BJ (cell line): ENCODE results near the gene RBMS1. TPM values are rescaled to one million over a fixed set of nuclear protein-coding genes. Genes with fewer than 3 reads are reported as not detected.

Source experiments
- CTCF ChIA-PET: fragments of 350-600 bp; formaldehyde crosslinking; extraction: SDS; loops from one replicate; lab custom pipeline; 2021; ENCODE audit warnings: antibody characterized with exemption, inconsistent platforms; lab: Yijun Ruan, JAX
- POLR2A ChIA-PET: fragments of 300-600 bp; sonication (Branson Sonifier 250); formaldehyde crosslinking; extraction: SDS; loops from one replicate; lab custom pipeline; 2021; ENCODE audit warnings: antibody characterized with exemption; lab: Charles Lee
- DNase-seq: peaks from one replicate; pipeline ENCODE4 v3.0.0-alpha.2; 2011; ENCODE audit warnings: low read depth
- H3K27me3 ChIP-seq: 2 replicates; pipeline ENCODE4 v1.6.0; 2011; ENCODE audit warnings: low read length; ENCODE audit not compliant: control insufficient read depth, insufficient read depth
- H3K36me3 ChIP-seq: 2 replicates; pipeline ENCODE4 v1.5.1; 2011; ENCODE audit warnings: low read length; ENCODE audit not compliant: control insufficient read depth, insufficient read depth
- H3K4me3 ChIP-seq: 2 replicates; pipeline ENCODE4 v1.5.1; 2011; ENCODE audit warnings: low read depth, mild to moderate bottlenecking, control low read depth, low read length
- polyA plus RNA-seq: library from polyadenylated mRNA; depleted of rRNA; stranded (reverse); fragments of >200 nt; gene quantifications from 2 replicates; pipeline ENCODE4 v1.2.3, GENCODE V29; 2011
- TF ChIP-seq, protein P1 (sequence below): IDR thresholded peaks from 2 replicates; pipeline ENCODE4 v1.5.1; 2011; ENCODE audit warnings: low read depth, mild to moderate bottlenecking, control low read depth, inconsistent platforms, low read length, moderate library complexity; ENCODE audit not compliant: insufficient read depth

Gene RBMS1
- polyA plus RNA-seq, 1 experiment = 80.1 TPM

DNA sequence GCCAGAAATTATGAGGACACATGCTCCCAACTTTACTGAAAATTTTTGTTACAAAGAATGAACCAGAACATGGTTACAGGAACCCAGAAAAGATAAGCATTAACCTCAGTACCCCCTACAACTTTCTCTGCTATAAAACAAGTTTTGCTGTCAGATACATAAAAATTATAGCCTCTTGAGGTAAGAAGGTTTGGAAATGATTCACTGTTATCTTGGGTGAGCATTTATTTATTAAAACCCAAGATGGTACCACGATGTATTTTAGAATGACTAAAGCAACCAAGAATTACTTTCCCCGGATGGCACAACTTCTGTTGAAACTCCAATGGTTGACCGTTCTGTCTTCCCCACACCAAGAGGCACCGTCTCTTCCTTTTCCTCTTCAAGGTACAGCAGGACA lies 72.9 kb downstream of the RBMS1 start:
- TF ChIP-seq, protein P1, sequence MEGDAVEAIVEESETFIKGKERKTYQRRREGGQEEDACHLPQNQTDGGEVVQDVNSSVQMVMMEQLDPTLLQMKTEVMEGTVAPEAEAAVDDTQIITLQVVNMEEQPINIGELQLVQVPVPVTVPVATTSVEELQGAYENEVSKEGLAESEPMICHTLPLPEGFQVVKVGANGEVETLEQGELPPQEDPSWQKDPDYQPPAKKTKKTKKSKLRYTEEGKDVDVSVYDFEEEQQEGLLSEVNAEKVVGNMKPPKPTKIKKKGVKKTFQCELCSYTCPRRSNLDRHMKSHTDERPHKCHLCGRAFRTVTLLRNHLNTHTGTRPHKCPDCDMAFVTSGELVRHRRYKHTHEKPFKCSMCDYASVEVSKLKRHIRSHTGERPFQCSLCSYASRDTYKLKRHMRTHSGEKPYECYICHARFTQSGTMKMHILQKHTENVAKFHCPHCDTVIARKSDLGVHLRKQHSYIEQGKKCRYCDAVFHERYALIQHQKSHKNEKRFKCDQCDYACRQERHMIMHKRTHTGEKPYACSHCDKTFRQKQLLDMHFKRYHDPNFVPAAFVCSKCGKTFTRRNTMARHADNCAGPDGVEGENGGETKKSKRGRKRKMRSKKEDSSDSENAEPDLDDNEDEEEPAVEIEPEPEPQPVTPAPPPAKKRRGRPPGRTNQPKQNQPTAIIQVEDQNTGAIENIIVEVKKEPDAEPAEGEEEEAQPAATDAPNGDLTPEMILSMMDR = no peak

DNA sequence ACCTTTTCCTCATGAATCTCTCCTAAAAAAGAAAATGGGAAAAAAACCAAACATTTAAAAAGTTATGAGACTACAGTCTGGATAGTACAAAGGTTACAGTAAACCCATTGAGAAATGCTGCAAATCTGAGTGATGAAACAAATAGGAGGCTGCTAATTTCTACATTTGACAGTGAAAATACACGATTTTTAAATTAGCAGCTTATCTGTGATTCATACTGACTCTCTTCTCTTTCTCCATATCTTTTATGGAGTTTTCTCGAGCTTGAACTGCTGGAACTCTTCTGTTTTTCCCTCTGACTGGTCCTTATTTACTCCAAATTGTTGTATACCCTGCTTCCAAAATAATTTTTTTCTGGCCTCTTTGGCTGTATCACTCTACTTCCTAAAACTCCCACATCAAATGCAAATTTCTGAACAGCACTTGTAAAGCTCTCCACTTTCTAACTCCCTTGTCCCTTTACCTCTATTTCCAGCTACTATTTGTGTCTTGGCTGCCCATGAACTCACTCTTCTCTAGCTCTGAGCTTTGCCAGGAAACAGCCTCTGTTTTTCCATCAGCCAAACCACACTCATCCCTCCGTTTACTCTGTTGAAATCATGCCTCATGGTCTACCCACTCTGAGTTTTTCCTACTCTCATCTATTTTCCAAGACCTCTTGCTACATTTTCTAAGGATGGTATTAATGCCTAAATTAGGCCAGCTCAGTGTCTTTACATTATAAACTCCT lies 73.7 kb downstream of the RBMS1 start:
- ChIA-PET POLR2A (interaction anchor here (0.6 to 1.0 kb wide), 2 partner anchors 8 to 328 kb away, joined by 3 read pairs; no protein-coding TSS in a partner anchor), CTCF (no interaction called here)
- H3K36me3 ChIP-seq = no peaks in the 10 kb centered on the region
- no peaks in the 10 kb centered on the region for H3K27me3 ChIP-seq
- no peak overlapping the region for H3K4me3 ChIP-seq
- TF ChIP-seq, protein P1 = no peak
- no peak for DNase-seq

More for the DNA sequence above, 72.9 kb downstream of the RBMS1 start:
- Histone ChIP-seq H3K27me3 (no peaks in the 10 kb centered on the region), H3K36me3 (no peaks in the 10 kb centered on the region), H3K4me3 (no peak overlapping the region)
- ChIA-PET POLR2A (interaction anchor here (1.0 kb wide), 1 partner anchor 9 kb away, joined by 3 read pairs; no protein-coding TSS in a partner anchor), CTCF (no interaction called here)
- no peak for DNase-seq

DNA sequence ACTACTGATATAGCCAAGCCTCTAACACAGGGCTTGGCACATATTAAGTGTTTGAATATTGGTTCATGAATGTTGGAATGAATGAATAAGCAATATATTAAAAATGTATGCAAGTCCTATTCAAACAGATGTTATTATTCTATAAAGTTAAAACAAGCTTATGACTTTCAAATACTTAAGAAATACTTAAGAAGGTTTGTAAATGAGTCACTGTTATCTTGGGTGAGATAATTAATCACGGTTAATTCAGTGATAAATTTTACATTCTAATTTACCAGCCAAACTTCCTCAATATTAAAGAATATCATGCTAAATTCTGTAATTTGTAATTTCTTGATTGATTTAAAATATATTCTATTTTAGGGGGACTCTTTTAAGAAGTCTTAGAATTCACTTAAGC lies 74.8 kb downstream of the RBMS1 start:
- DNase-seq = no peak
- H3K36me3 ChIP-seq = no peaks in the 10 kb centered on the region
- TF ChIP-seq, protein P1 = no peak
- no peaks in the 10 kb centered on the region for H3K27me3 ChIP-seq
- ChIA-PET POLR2A (interaction anchor here (0.9 kb wide), 1 partner anchor 31 kb away, joined by 4 read pairs; no protein-coding TSS in a partner anchor), CTCF (no interaction called here)
- H3K4me3 ChIP-seq = no peak overlapping the region

DNA sequence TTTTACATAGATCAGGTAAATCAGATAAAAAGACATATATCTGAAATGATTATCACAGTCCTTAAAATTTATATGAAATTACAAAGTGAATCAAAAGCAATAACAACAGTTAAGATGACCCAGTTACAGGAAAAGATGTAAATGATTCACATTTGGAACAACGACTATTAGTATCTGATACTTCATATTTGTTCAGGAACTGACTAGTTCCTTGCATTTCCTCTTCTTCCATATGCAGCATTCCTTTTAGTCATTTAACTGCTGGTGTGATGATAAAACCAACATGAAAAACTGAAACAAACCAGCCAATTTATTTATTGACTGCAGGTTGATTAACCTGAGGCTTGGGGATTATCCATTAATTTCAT lies 75.2 kb downstream of the RBMS1 start:
- TF ChIP-seq, protein P1 = no peak
- no peak for DNase-seq
- H3K27me3 ChIP-seq = no peaks in the 10 kb centered on the region
- H3K4me3 ChIP-seq = no peak overlapping the region
- no peaks in the 10 kb centered on the region for H3K36me3 ChIP-seq
- POLR2A ChIA-PET = interaction anchor here (0.9 kb wide), 1 partner anchor 31 kb away, joined by 4 read pairs; no protein-coding TSS in a partner anchor
- CTCF ChIA-PET = no interaction called here

DNA sequence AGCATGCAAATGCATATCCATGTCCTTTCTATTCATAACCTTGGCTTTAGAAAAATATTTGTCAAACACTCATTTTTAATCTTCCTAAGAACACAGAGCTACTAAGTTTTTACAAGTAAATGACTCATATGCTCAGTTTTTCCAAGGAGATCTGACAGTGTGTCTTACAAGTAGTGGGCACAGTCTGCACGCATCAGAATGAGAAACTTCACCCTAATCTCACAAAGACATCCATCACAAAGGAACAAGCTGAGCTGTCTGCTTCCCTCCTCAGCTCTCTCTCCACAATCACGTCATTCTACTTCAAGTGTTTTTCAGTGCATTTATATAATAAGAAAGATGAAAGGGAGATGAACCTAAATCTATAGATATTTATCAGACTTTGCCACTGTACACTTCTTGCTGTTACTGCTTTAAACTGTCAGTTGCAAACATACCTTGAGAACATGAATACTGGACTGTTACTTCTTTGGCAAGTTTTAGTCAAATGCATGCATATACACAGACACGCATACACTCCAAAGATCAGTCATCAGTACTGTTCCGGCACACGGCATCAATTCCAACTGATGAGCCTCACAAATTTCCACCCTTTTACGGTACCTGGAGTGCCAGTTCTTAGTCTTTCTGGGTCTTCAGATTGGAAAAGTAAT lies 75.7 kb downstream of the RBMS1 start:
- POLR2A ChIA-PET = interaction anchor here (0.6 kb wide), 1 partner anchor 435 kb away, joined by 10 read pairs; no protein-coding TSS in a partner anchor

More for the DNA sequence above, 75.7 kb downstream of the RBMS1 start:
- H3K36me3 ChIP-seq = no peaks in the 10 kb centered on the region
- CTCF ChIA-PET = no interaction called here
- TF ChIP-seq, protein P1 = no peak
- H3K4me3 ChIP-seq = no peak overlapping the region
- no peaks in the 10 kb centered on the region for H3K27me3 ChIP-seq
- peak; percentile 80 for DNase-seq
